Liver (tissue), 9 donors: Measurements from ENCODE around the gene VEGFB. TPM values are rescaled to one million over a fixed set of nuclear protein-coding genes. Genes with fewer than 3 reads are reported as not detected.

Source experiments
- DNase-seq: peaks from one replicate; pipeline ENCODE4 v3.0.0-alpha.2; 2017; ENCODE audit warnings: low spot score
- H3K27ac ChIP-seq, 2 donors: one replicate each; pipeline ENCODE4 v1.7.0; 2013; ENCODE audit warnings: inconsistent platforms in 2 of 2, low read length in 2 of 2, control low read depth in 1 of 2, low read depth in 1 of 2, mild to moderate bottlenecking in 1 of 2
- H3K27me3 ChIP-seq, 4 donors: one replicate each; pipeline versions ENCODE4 v1.6.1 to v1.7.0; 2013; ENCODE audit warnings: low read length in 3 of 4, inconsistent platforms in 1 of 4, mild to moderate bottlenecking in 1 of 4, moderate library complexity in 1 of 4; ENCODE audit not compliant: control insufficient read depth in 4 of 4, insufficient read depth in 4 of 4
- H3K36me3 ChIP-seq, 4 donors: one replicate each; pipeline versions ENCODE4 v1.6.1 to v1.7.0; 2013; ENCODE audit warnings: low read length in 3 of 4, mild to moderate bottlenecking in 3 of 4, low read depth in 1 of 4, moderate library complexity in 1 of 4; ENCODE audit not compliant: control insufficient read depth in 4 of 4, insufficient read depth in 3 of 4
- H3K4me1 ChIP-seq, 4 donors: one replicate each; pipeline versions ENCODE4 v1.6.1 to v1.7.0; 2013; ENCODE audit warnings: low read length in 3 of 4, mild to moderate bottlenecking in 3 of 4, moderate library complexity in 1 of 4; ENCODE audit not compliant: control insufficient read depth in 4 of 4, insufficient read depth in 4 of 4
- H3K4me3 ChIP-seq, 3 donors: one replicate each; pipeline versions ENCODE4 v1.6.1 to v1.7.0; 2013; ENCODE audit warnings: low read length in 3 of 3, control low read depth in 1 of 3, low read depth in 1 of 3, mild to moderate bottlenecking in 1 of 3
- H3K9ac ChIP-seq, 2 donors: one replicate each; pipeline ENCODE4 v1.7.0; 2013; ENCODE audit warnings: low read length in 2 of 2, mild to moderate bottlenecking in 2 of 2, moderate library complexity in 2 of 2, control low read depth in 1 of 2, low read depth in 1 of 2
- H3K9me3 ChIP-seq, 4 donors: one replicate each; pipeline versions ENCODE4 v1.6.1 to v1.7.0; 2013; ENCODE audit warnings: low read length in 3 of 4; ENCODE audit not compliant: control insufficient read depth in 4 of 4
- EGR1 ChIP-seq, 2 donors: IDR thresholded peaks; 2 replicates each; pipeline ENCODE4 v1.6.1; 2016 to 2018; ENCODE audit warnings: antibody characterized with exemption in 2 of 2, low read depth in 2 of 2
- FOXA1 ChIP-seq: IDR thresholded peaks from 2 replicates; pipeline ENCODE4 v1.6.1; 2016; ENCODE audit warnings: antibody characterized with exemption
- FOXA2 ChIP-seq: IDR thresholded peaks from 2 replicates; pipeline ENCODE4 v1.6.1; 2016; ENCODE audit warnings: antibody characterized with exemption
- GABPA ChIP-seq, 2 donors: IDR thresholded peaks in 1 of 2; conservative IDR thresholded peaks in 1 of 2; 2 replicates each; pipeline ENCODE4 v1.6.1; 2016; ENCODE audit warnings: antibody characterized with exemption in 2 of 2, mild to moderate bottlenecking in 1 of 2, moderate library complexity in 1 of 2
- HNF4A ChIP-seq, 2 donors: conservative IDR thresholded peaks; 2 replicates each; pipeline ENCODE4 v1.6.1; 2016; ENCODE audit warnings: antibody characterized with exemption in 2 of 2, mild to moderate bottlenecking in 2 of 2
- HNF4G ChIP-seq: IDR thresholded peaks from 2 replicates; pipeline ENCODE4 v1.6.1; 2016; ENCODE audit warnings: antibody characterized with exemption
- JUND ChIP-seq, 2 donors: IDR thresholded peaks; 2 replicates each; pipeline ENCODE4 v1.6.1; 2016; ENCODE audit warnings: antibody characterized with exemption in 2 of 2
- NR2F2 ChIP-seq: IDR thresholded peaks from 2 replicates; pipeline ENCODE4 v1.6.1; 2016; ENCODE audit warnings: antibody characterized with exemption
- RAD21 ChIP-seq, 2 donors: IDR thresholded peaks; 2 replicates each; pipeline ENCODE4 v1.6.1; 2016; ENCODE audit warnings: antibody characterized with exemption in 2 of 2, mild to moderate bottlenecking in 2 of 2
- RXRA ChIP-seq, 2 donors: IDR thresholded peaks; 2 replicates each; pipeline ENCODE4 v1.6.1; 2017 to 2018; ENCODE audit warnings: antibody characterized with exemption in 2 of 2, mild to moderate bottlenecking in 1 of 2
- SP1 ChIP-seq: IDR thresholded peaks from 2 replicates; pipeline ENCODE4 v1.6.1; 2018; ENCODE audit warnings: antibody characterized with exemption, mild to moderate bottlenecking
- TAF1 ChIP-seq: conservative IDR thresholded peaks from 2 replicates; pipeline ENCODE4 v1.6.1; 2016; ENCODE audit warnings: antibody characterized with exemption, mild to moderate bottlenecking
- YY1 ChIP-seq: IDR thresholded peaks from 2 replicates; pipeline ENCODE4 v1.6.1; 2016; ENCODE audit warnings: antibody characterized with exemption, mild to moderate bottlenecking
- WGBS: extraction: QIAGEN DNeasy Blood & Tissue Kit; methylation state at CpG from one replicate; pipeline ENCODE4 v1.1.7; 2013; 5-methylcytosine and 5-hydroxymethylcytosine counted together
- polyA plus RNA-seq, 2 donors: library from polyadenylated mRNA; stranded (reverse) in 1 of 2; unstranded in 1 of 2; fragments of 200-250 nt in 1 of 2; fragments of >200 nt in 1 of 2; fragmentation: Nextera tagmentation in 1 of 2; extraction: Ambion mirVana in 1 of 2; gene quantifications; one replicate each; pipeline versions ENCODE4 v1.2.1 to v1.2.3, GENCODE V29; 2013 to 2015
- total RNA-seq, 2 donors: library from RNA; depleted of rRNA; stranded (reverse); fragments of >200 nt; gene quantifications; one replicate each; pipeline ENCODE4 v1.2.3, GENCODE V29; 2014
- TF ChIP-seq, protein P1 (sequence below): IDR thresholded peaks from 2 replicates; pipeline ENCODE4 v1.6.1; 2016; ENCODE audit warnings: antibody characterized with exemption
- TF ChIP-seq, protein P2 (sequence below): IDR thresholded peaks from 2 replicates; pipeline ENCODE4 v1.6.1; 2016; ENCODE audit warnings: antibody characterized with exemption, mild to moderate bottlenecking
- TF ChIP-seq, protein P3 (sequence below): fragments of 150-350 bp; IDR thresholded peaks from 2 replicates; pipeline ENCODE4 v1.5.1; 2017; ENCODE audit warnings: improper control_type of control experiment, low read depth, low read length; ENCODE audit not compliant: missing input control
- TF ChIP-seq, protein P4 (sequence below): IDR thresholded peaks from 2 replicates; pipeline ENCODE4 v1.6.1; 2016; ENCODE audit warnings: antibody characterized with exemption
- TF ChIP-seq, protein P5 (sequence below): IDR thresholded peaks from 2 replicates; pipeline ENCODE4 v1.6.1; 2016; ENCODE audit warnings: antibody characterized with exemption
- donor health status: healthy.
- donor health status: healthy.
- donor health status: healthy.
- donor health status: healthy.
- donor health status: healthy.

The VEGFB gene
- total and polyA plus RNA-seq, 4 donors: 3.6 to 17.3 (median 10.7) TPM

DNA sequence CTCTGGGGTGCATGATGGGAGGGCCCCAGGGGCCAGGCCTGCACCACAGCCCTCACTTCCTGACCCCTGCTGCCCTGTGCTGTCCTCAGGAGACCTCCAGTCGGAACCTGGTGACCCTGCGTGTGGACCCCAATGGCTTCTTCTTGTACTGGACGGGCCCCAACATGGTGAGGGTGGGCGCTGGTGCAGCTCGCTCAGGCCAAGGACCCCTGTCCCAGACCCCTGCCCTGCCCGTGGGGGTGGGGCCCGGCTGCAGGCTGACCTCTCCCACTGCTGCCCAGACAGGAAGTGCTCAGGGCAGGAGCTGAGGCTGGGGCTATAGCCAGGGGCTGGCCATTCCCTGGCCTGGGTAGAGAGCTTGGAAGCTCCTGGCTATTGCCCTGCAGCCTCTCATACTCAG is 19.9 kb downstream of the VEGFB start:
- no peak overlapping the region for H3K9ac ChIP-seq
- no peaks in the 10 kb centered on the region for H3K9me3 ChIP-seq
- 87% methylated on average over 7 of the region's 7 CpGs for WGBS
- H3K36me3 ChIP-seq: peaks cover 0 to 12% (median 3%) of the 10 kb centered on the region in 4 donors
- no peaks in the 10 kb centered on the region for H3K27me3 ChIP-seq
- TF ChIP-seq, protein P1, sequence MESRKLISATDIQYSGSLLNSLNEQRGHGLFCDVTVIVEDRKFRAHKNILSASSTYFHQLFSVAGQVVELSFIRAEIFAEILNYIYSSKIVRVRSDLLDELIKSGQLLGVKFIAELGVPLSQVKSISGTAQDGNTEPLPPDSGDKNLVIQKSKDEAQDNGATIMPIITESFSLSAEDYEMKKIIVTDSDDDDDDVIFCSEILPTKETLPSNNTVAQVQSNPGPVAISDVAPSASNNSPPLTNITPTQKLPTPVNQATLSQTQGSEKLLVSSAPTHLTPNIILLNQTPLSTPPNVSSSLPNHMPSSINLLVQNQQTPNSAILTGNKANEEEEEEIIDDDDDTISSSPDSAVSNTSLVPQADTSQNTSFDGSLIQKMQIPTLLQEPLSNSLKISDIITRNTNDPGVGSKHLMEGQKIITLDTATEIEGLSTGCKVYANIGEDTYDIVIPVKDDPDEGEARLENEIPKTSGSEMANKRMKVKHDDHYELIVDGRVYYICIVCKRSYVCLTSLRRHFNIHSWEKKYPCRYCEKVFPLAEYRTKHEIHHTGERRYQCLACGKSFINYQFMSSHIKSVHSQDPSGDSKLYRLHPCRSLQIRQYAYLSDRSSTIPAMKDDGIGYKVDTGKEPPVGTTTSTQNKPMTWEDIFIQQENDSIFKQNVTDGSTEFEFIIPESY: no peak
- TF ChIP-seq YY1 (no peak), RAD21 (IDR thresholded peaks at IDR 0.05) (no peak), GABPA (IDR thresholded peaks at IDR 0.05 in 1 of 2, conservative IDR thresholded peaks at IDR 0.05 in 1 of 2) (no peak), TAF1 (no peak), JUND (IDR thresholded peaks at IDR 0.05) (no peak), EGR1 (IDR thresholded peaks at IDR 0.05; ENCODE audit: low read depth in 2 of 2) (no peak), NR2F2 (no peak), SP1 (no peak), RXRA (IDR thresholded peaks at IDR 0.05) (no peak), FOXA2 (no peak), FOXA1 (no peak), HNF4G (no peak), HNF4A (conservative IDR thresholded peaks at IDR 0.05) (no peak)
- TF ChIP-seq, protein P2, sequence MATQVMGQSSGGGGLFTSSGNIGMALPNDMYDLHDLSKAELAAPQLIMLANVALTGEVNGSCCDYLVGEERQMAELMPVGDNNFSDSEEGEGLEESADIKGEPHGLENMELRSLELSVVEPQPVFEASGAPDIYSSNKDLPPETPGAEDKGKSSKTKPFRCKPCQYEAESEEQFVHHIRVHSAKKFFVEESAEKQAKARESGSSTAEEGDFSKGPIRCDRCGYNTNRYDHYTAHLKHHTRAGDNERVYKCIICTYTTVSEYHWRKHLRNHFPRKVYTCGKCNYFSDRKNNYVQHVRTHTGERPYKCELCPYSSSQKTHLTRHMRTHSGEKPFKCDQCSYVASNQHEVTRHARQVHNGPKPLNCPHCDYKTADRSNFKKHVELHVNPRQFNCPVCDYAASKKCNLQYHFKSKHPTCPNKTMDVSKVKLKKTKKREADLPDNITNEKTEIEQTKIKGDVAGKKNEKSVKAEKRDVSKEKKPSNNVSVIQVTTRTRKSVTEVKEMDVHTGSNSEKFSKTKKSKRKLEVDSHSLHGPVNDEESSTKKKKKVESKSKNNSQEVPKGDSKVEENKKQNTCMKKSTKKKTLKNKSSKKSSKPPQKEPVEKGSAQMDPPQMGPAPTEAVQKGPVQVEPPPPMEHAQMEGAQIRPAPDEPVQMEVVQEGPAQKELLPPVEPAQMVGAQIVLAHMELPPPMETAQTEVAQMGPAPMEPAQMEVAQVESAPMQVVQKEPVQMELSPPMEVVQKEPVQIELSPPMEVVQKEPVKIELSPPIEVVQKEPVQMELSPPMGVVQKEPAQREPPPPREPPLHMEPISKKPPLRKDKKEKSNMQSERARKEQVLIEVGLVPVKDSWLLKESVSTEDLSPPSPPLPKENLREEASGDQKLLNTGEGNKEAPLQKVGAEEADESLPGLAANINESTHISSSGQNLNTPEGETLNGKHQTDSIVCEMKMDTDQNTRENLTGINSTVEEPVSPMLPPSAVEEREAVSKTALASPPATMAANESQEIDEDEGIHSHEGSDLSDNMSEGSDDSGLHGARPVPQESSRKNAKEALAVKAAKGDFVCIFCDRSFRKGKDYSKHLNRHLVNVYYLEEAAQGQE: no peak
- TF ChIP-seq, protein P3, sequence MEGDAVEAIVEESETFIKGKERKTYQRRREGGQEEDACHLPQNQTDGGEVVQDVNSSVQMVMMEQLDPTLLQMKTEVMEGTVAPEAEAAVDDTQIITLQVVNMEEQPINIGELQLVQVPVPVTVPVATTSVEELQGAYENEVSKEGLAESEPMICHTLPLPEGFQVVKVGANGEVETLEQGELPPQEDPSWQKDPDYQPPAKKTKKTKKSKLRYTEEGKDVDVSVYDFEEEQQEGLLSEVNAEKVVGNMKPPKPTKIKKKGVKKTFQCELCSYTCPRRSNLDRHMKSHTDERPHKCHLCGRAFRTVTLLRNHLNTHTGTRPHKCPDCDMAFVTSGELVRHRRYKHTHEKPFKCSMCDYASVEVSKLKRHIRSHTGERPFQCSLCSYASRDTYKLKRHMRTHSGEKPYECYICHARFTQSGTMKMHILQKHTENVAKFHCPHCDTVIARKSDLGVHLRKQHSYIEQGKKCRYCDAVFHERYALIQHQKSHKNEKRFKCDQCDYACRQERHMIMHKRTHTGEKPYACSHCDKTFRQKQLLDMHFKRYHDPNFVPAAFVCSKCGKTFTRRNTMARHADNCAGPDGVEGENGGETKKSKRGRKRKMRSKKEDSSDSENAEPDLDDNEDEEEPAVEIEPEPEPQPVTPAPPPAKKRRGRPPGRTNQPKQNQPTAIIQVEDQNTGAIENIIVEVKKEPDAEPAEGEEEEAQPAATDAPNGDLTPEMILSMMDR: no peak
- TF ChIP-seq, protein P4, sequence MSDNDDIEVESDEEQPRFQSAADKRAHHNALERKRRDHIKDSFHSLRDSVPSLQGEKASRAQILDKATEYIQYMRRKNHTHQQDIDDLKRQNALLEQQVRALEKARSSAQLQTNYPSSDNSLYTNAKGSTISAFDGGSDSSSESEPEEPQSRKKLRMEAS: no peak
- TF ChIP-seq, protein P5, sequence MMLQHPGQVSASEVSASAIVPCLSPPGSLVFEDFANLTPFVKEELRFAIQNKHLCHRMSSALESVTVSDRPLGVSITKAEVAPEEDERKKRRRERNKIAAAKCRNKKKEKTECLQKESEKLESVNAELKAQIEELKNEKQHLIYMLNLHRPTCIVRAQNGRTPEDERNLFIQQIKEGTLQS: no peak
- H3K4me3 ChIP-seq: no peak overlapping the region
- H3K27ac ChIP-seq: no peak overlapping the region
- H3K4me1 ChIP-seq: peaks cover 2 to 28% (median 23%) of the 10 kb centered on the region in 4 donors
- no peak for DNase-seq
